NCI-H1694 treated with DMSO at 0.1 percent for 48 hours (cell line): ENCODE measurements around the gene NHSL1.

Experiments
- DNase-seq: peaks from one replicate; lab custom pipeline; 2025; lab: John Stamatoyannopoulos, UW

NHSL1 gene

GRCh38 chr6:138424004-138424904 lies 75.0 kb downstream of the NHSL1 start:
- no peak for DNase-seq

DNA sequence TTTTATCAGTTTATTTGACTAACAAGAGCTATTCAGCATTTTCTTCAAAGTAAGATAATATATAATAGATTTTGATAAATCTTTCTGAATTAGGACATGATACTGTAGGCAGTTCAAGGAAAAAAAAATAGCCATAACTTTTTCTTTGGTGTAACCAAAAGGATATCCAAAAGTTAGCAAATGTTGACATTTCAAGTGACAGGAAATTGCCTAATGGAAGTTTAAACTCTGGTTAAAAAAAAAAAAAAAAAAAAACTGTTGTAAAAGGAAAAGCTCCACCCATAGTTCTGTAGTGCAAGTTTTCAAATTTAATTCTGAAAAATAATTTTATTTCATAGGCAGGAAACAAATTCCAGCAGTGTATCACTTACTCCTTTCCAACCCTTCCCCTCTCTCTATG lies 76.4 kb downstream of the NHSL1 start:
- DNase-seq, result no peak

GRCh38 chr6:138421608-138422007 lies 77.7 kb downstream of the NHSL1 start:
- DNase-seq, result no peak

GRCh38 chr6:138421089-138421488 lies 78.2 kb downstream of the NHSL1 start:
- no peak for DNase-seq

- no peak for DNase-seq
These were observed 78.9 kb downstream of the NHSL1 start for GRCh38 chr6:138420356-138420755.

GRCh38 chr6:138419766-138420165 lies 79.5 kb downstream of the NHSL1 start:
- no peak for DNase-seq

DNA sequence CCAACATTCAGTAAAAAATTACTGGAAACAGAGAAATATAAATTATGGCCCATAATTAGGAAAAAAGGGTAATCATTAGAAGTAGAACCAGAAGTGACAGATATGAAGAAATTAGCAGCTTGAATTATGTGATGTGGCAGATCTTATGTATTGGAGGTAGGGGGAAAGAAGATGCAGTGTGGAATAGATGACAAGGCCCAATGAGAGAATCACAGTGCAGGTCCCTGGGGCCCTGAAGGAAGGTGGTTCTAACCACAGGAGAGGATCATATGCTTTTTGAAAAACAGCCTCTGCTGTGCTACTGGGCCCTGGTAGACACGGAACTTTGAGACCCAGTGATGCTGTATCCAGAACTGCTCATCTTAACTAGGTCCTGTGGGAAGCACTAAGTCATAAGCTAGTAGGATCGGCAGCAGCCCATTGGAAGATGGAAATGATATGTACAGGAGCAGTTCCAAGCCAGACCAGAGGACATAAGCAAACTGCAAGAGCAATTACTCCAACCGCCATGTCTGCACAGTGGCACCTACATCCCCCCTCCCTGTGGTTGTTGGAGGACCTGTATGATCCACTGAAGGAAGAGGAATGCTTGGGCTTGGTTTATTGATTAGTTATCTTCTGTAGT lies 81.1 kb downstream of the NHSL1 start:
- DNase-seq, result no peak

DNA sequence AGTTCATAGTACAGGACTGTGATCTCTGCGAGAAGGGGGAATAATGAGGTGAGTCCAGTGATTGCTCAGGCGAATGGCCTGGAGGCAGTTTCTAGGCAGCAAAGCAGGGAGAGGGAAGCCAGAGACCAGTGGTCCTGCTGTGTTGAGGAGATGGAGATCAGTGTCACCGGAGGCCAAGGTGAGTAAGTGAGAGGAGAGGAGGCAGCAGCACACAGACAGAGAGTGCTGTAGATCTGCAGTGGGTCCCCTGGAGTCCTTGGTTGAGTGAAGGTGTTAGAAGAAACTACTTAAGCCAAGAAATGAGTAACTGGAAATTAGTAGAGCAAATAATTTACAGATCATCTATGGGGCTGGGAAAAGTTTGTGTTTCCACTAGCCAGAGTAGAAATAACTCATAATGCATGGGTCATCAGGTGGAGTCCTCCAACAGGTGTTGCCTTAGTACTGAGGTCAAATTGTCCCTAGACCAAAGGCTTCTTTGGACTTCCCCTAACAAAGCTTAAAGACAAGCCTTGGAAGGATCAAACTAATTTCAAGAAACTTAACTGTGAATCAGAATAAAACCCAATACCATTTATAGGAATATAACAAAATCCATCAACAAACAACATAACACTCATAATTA lies 81.7 kb downstream of the NHSL1 start:
- no peak for DNase-seq

DNA sequence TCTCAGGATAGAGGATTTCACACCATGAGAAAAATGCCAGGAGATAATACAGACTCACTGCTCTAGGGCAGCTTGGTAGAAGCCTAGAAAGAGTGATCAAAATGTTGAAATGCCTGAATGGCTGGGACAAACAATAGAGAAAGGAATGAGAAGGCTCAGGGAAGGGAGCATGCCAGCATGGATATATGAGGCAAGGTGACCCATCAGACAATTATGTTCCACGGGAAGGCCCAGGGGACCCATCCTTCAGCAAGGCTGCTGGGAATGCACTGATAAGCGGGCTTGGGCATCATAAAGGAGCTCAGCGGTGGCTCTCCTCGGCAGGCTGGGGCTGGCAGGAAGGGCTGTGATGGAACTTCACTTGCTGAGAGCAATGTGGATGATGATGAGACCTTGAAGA lies 83.1 kb downstream of the NHSL1 start:
- no peak for DNase-seq

DNA sequence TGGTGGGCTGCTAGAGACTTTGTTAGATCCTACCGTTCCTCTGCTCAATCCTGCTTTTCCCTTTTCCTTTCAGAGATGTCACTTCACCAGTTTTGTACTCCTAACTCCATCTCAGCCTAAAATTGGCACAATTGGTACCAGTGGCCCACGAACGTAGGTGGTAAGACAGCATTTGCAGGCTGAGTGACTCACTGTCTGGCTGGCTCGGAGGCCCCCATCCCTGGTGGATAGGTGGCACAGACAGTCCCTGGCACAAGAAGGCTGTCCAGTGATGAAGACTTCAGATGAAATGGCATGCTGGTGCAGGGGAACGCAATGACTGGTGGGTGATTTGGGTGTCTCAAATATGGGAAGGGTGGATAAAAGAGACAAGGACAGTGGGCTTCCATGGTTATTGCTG lies 84.2 kb downstream of the NHSL1 start:
- no peak for DNase-seq

- no peak for DNase-seq
These were observed 88.1 kb downstream of the NHSL1 start for GRCh38 chr6:138410972-138411880.

DNA sequence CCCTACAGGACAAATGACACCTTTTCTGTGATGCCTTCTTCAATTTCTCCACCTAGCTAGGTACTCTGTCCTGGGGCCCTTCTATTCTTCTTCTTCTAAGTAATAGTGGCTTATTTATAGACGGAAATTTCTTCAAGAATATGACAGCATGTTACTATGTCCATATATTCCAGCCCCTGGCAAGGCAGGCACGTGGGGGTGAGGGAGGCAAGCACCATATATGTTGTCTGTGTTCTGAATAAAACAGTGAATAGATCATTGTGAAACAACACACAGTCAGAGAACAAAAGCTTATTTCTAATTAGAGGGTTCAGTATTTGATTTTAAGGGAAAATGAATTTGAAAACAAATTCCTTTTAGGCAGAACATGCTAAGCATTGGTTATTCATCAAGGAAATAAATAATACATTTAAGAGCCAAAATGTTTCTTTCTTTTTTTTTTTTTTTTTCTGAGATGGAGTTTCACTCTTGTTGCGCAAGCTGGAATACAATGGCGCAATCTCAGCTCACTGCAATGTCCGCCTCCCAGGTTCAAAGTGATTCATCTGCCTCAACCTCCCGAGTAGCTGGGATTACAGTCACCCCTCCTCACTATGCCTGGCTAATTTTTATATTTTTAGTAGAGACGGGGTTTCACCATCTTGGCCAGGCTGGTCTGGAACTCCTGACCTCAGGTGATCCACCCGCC lies 89.1 kb downstream of the NHSL1 start:
- no peak for DNase-seq

- DNase-seq, result no peak
These were observed 92.9 kb downstream of the NHSL1 start for GRCh38 chr6:138406443-138406842.

- no peak for DNase-seq
These were observed 93.4 kb downstream of the NHSL1 start for GRCh38 chr6:138405816-138406413.

DNA sequence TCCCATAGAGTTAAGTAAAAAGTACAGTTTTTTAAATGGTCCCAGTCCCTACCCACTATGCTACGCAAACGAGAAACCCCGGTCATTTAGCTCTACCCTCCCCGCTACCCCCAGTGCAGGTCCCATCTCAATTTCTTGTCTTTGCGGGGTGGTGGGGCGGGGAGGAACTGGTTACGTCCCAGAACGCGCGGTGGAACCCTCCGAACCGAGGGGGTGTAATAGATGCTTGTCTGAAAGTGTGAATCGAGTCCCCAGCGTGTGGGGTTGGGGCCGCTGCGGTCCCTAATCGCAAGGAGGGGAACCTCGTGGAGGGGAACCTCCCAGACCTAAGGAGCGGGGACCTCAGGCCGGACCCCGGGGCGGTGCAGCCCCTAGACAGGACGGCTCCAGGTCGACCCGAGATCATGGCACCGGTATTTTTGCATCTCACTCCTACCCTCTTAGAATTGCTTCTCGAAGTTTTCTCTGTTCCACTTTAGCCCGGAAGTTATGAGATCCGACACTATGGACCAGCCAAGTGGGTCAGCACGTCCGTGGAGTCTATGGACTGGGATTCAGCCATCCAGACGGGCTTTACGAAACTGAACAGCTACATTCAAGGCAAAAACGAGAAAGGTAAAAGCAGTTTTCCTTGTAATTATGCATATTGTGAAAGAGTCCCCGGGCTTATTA lies 94.5 kb downstream of the NHSL1 start:
- DNase-seq, result no peak

- DNase-seq, result peak; percentile 49
These were observed 95.3 kb downstream of the NHSL1 start, which contains the start of gene HEBP2 for GRCh38 chr6:138403801-138404665. Gene HEBP2 (plus strand): TSS chr6:138404223. CDS start chr6:138404496, 273 bp downstream.

DNA sequence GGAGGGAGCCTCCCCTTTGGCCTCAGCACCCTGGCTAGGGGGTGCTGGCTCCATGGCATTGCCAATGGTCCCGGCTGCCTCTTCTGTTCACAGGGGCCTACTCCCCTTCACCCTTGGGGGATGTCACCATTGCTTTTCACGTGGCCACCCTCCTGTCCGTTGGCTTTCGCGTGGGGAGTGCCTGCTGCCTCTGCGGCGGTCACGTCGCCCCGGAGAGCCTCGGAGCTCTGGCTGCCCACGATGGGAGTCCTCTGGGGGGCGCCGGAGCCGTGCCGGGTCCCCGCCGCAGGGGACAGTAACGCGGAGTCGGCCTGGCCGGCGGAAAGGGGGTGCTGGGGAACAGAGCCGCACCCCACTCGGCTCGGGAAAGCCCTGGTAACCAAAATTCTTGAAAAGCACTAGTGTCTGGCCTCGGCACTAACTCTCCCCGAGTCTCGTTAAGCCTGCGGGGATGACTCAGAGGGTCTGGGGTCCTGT lies 95.9 kb downstream of the NHSL1 start:
- peak; percentile 6 for DNase-seq

DNA sequence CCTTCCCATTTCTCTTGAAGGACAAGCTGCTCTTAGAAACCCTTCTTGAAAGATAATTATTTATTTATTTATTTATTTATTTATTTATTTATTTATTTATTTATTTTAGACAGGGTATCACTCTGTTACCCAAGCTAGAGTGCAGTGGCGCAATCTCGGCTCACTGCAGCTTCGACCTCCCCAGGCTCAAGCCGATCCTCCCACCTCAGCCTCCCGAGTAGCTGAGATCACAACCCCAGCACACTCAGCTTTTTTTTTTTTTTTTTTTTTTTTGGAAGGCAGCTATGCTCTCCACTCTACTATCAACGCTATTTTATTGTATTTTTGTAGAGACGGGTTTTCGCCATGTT lies 96.5 kb downstream of the NHSL1 start:
- no peak for DNase-seq
